Measurements from ENCODE around the gene NRAP. TPM values are rescaled to one million over a fixed set of nuclear protein-coding genes. Genes with fewer than 3 reads are reported as not detected.

Gene NRAP
- total RNA-seq, 2 donors from 2014 or later: not detected

DNA sequence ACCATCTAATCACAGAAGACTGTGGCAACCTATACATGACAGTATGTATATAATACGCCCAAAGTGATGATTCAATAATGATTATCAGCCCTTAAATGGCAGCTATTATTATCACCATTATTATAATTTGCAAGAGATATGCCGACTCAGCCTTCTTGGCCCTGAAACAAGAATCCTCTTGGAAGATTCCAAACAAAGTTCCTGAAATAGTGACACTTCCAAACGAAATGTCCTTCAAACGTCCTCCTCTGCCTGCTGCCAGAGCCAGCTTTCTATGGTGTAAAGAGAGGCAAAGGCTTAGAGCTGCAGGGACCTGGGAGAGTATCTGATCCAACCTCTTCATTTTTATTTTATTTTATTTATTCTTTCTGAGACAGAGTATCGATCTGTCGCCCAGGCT, 36.0 kb downstream of the NRAP start:
- Histone ChIP-seq H3K36me3 (replicated peaks in 1 of 2; ENCODE audit: insufficient read depth in 1 of 2, low read depth in 2 of 2) (no peaks in the 10 kb centered on the region), H3K27ac (no peak overlapping the region), H3K9me3 (no peaks in the 10 kb centered on the region), H3K4me1 (peaks cover 29% of the 10 kb centered on the region), H3K4me3 (no peak overlapping the region), H3K27me3 (no peaks in the 10 kb centered on the region)
- DNase-seq (no peak), ATAC-seq (no peak)
- TF ChIP-seq, protein P1, sequence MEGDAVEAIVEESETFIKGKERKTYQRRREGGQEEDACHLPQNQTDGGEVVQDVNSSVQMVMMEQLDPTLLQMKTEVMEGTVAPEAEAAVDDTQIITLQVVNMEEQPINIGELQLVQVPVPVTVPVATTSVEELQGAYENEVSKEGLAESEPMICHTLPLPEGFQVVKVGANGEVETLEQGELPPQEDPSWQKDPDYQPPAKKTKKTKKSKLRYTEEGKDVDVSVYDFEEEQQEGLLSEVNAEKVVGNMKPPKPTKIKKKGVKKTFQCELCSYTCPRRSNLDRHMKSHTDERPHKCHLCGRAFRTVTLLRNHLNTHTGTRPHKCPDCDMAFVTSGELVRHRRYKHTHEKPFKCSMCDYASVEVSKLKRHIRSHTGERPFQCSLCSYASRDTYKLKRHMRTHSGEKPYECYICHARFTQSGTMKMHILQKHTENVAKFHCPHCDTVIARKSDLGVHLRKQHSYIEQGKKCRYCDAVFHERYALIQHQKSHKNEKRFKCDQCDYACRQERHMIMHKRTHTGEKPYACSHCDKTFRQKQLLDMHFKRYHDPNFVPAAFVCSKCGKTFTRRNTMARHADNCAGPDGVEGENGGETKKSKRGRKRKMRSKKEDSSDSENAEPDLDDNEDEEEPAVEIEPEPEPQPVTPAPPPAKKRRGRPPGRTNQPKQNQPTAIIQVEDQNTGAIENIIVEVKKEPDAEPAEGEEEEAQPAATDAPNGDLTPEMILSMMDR (IDR thresholded peaks at IDR 0.05): no peak
- TF ChIP-seq POLR2A (IDR thresholded peaks at IDR 0.05): no peak
- intact Hi-C loops (cut with DNase I): no loop called here
- 58 to 62% methylated on average over 6 of the region's 6 CpGs for WGBS, 2 donors

DNA sequence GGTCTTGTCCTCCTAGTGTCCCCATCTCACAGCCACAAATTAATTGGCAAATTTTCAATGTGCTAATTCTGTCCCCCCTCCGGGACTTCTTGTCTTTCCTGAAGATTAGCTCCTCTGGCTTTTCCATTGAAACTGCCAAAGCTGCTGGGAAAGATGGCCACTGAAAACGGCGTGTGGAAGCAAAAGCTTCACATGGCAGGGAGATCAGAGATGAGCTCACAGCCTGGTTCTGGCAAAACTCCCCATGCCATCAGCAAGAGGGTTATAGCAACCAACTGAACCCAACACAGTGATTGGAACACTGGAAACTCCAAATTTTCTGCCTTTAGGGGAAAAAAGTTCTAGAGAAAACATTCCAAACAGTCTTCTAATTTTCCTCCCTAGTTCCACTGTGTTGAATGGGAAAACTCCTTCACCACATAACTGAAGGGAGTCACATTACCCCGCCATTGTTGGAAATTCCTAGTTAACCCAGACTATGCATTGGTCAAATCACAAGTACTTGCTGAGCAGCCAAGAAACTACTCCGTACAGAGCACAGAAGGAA, 37.0 kb downstream of the NRAP start:
- WGBS, 2 donors: 65 to 69% methylated on average over 5 of the region's 5 CpGs
- no peak for TF ChIP-seq POLR2A (IDR thresholded peaks at IDR 0.05)
- TF ChIP-seq, protein P1 (IDR thresholded peaks at IDR 0.05): no peak
- no peak overlapping the region for H3K27ac ChIP-seq
- H3K27me3 ChIP-seq: no peaks in the 10 kb centered on the region
- intact Hi-C loops (cut with DNase I): no loop called here
- H3K9me3 ChIP-seq: no peaks in the 10 kb centered on the region
- peaks cover 20% of the 10 kb centered on the region for H3K4me1 ChIP-seq
- DNase-seq (no peak), ATAC-seq (no peak)
- no peak overlapping the region for H3K4me3 ChIP-seq
- no peaks in the 10 kb centered on the region for H3K36me3 ChIP-seq (replicated peaks in 1 of 2; ENCODE audit: insufficient read depth in 1 of 2, low read depth in 2 of 2)

DNA sequence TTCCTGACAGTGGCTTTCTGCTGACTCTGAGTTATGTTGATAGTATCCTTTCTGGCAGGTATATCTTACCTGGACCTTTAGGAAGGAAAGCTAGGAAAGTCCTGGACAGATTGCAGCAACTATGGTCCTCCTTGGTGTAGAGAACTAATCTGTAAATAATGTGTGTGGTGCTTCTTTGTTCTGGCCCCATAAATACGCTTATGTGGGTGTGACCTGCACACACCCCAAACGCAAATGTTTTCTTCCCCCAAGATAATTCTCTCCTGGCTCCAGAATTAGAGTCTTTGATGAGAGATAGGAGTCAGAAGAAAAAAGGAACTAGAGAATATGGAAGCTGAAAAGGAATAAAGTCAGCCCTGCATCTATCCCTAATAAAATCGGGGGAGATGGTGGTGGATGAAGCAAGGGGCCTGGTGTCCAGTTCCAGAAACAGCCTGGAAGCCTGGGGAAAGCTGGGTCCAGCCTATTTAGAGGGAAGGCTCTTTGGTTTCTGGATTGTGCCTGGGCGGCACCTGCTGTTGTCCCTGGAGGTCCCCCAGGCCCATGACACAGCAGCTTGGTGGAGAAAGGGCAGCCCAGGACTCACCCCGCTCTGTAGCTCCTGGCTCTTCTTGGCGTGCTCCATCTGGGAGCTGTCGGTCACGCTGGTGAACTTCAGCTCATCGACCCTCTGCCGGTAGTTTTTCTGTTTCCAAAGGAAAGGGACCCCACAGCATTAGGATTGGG, 38.2 kb downstream of the NRAP start:
- Histone ChIP-seq H3K4me1 (peaks cover 7% of the 10 kb centered on the region), H3K27me3 (no peaks in the 10 kb centered on the region), H3K9me3 (no peaks in the 10 kb centered on the region), H3K4me3 (no peak overlapping the region), H3K36me3 (replicated peaks in 1 of 2; ENCODE audit: insufficient read depth in 1 of 2, low read depth in 2 of 2) (no peaks in the 10 kb centered on the region), H3K27ac (no peak overlapping the region)
- intact Hi-C loops (cut with DNase I): no loop called here
- ATAC-seq: no peak
- TF ChIP-seq, protein P1 (IDR thresholded peaks at IDR 0.05): no peak
- no peak for TF ChIP-seq POLR2A (IDR thresholded peaks at IDR 0.05)
- WGBS, 2 donors: 89% methylated on average over 9 to 10 of the region's 10 CpGs
- no peak for DNase-seq

DNA sequence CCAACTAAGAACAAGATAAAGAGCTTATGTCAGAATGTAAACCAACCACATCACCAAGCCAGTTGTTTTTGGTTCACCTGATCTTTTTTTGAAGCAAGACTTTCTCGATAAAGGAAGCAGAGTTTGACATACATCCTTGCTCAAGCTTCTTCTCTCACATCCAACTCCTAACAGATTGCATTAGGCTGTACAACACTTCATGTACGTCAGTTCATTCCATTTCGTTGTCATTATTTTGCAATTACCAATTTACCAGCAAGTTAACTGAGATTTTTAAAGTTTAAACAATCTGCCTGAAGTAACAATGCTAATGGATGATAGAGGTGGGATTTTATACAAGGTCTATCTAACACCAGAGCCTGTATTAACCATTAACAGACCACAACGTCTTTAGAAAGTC, 41.0 kb downstream of the NRAP start:
- DNase-seq (no peak), ATAC-seq (no peak)
- WGBS, 2 donors: 73 to 83% methylated on average over 4 of the region's 4 CpGs
- TF ChIP-seq, protein P1 (IDR thresholded peaks at IDR 0.05): no peak
- no peak for TF ChIP-seq POLR2A (IDR thresholded peaks at IDR 0.05)
- intact Hi-C loops (cut with DNase I): no loop called here
- H3K4me3 ChIP-seq: no peak overlapping the region
- no peak overlapping the region for H3K27ac ChIP-seq
- peaks cover 23% of the 10 kb centered on the region for H3K4me1 ChIP-seq
- no peaks in the 10 kb centered on the region for H3K27me3 ChIP-seq
- H3K36me3 ChIP-seq (replicated peaks in 1 of 2; ENCODE audit: insufficient read depth in 1 of 2, low read depth in 2 of 2): no peaks in the 10 kb centered on the region
- H3K9me3 ChIP-seq: no peaks in the 10 kb centered on the region

DNA sequence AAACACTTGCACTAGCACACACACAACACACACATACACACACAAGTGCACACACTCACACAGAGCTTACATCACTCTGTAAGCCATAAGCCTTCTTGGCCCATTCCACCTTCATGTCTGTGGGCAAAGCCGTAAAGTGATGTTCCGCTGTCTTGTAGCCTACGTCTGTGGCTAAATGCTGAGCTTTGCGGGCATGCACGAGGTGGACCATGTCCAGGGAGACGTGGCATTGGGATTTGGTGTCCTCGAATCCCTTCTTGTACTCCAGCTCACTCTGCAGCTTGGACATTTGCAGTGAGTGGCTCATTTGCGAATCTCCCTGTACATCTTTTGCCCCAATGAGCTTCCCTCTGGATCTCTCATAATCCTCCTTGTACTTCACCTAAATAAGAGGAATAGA, 42.0 kb downstream of the NRAP start:
- Histone ChIP-seq H3K27ac (no peak overlapping the region), H3K4me3 (no peak overlapping the region), H3K9me3 (no peaks in the 10 kb centered on the region), H3K36me3 (replicated peaks in 1 of 2; ENCODE audit: insufficient read depth in 1 of 2, low read depth in 2 of 2) (no peaks in the 10 kb centered on the region), H3K27me3 (no peaks in the 10 kb centered on the region), H3K4me1 (peaks cover 24% of the 10 kb centered on the region)
- WGBS, 2 donors: 80 to 83% methylated on average over 8 of the region's 8 CpGs
- TF ChIP-seq POLR2A (IDR thresholded peaks at IDR 0.05): no peak
- TF ChIP-seq, protein P1 (IDR thresholded peaks at IDR 0.05): no peak
- DNase-seq (no peak), ATAC-seq (no peak)
- intact Hi-C loops (cut with DNase I): no loop called here
